PC-3 (cell line): ENCODE measurements around the gene HTN1.

Experiments used
- EZH2 ChIP-seq: fragments of 300-600 bp; sonication (generic); IDR thresholded peaks from one replicate; pipeline ENCODE4 v1.6.1; 2017; ENCODE audit warnings: antibody characterized with exemption, mild to moderate bottlenecking, low read length; ENCODE audit not compliant: unreplicated experiment
- EZH2phosphoT487 ChIP-seq: fragments of 300-600 bp; sonication (generic); IDR thresholded peaks from 2 replicates; pipeline ENCODE4 v1.6.1; 2018; ENCODE audit warnings: mild to moderate bottlenecking, antibody characterized with exemption, low read length, borderline replicate concordance
- TF ChIP-seq, protein P1 (sequence below): fragments of 300-600 bp; sonication (generic); conservative IDR thresholded peaks from 2 replicates; pipeline ENCODE4 v1.5.1; 2017; ENCODE audit warnings: antibody characterized with exemption, low read depth, mild to moderate bottlenecking, low read length

DNA sequence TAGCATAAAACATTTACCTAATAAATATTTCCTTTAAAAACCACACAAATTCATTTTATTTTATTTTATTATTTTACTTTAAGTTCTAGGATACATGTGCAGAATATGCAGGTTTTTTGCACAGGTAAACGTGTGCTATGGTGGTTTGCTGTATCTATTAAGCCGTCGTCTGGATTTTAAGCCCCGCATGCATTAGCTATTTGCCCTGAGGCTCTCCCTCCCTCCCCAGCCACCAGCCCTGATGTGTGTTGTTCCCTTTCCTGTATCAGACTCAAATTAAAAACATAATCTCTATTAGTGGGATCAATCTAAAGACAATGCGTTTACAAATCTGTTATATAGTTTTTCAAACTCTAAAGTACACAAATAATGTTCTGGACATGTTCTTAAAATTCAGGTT is 23.2 kb upstream of the HTN1 start:
- TF ChIP-seq, protein P1, sequence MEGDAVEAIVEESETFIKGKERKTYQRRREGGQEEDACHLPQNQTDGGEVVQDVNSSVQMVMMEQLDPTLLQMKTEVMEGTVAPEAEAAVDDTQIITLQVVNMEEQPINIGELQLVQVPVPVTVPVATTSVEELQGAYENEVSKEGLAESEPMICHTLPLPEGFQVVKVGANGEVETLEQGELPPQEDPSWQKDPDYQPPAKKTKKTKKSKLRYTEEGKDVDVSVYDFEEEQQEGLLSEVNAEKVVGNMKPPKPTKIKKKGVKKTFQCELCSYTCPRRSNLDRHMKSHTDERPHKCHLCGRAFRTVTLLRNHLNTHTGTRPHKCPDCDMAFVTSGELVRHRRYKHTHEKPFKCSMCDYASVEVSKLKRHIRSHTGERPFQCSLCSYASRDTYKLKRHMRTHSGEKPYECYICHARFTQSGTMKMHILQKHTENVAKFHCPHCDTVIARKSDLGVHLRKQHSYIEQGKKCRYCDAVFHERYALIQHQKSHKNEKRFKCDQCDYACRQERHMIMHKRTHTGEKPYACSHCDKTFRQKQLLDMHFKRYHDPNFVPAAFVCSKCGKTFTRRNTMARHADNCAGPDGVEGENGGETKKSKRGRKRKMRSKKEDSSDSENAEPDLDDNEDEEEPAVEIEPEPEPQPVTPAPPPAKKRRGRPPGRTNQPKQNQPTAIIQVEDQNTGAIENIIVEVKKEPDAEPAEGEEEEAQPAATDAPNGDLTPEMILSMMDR, result no peak
- no peak for TF ChIP-seq EZH2
- TF ChIP-seq EZH2phosphoT487, result no peak
